WTC11 (cell line): Measurements from ENCODE around the gene CRB2. TPM values are rescaled to one million over a fixed set of nuclear protein-coding genes. Genes with fewer than 3 reads are reported as not detected.

Source experiments
- ATAC-seq: fragments of 200-7000 bp; cut with Tn5 transposase; 2 replicates; pipeline ENCODE4 v1.10.0; 2021; ENCODE audit warnings: mild to moderate bottlenecking, moderate library complexity
- CTCF ChIA-PET: fragments of 300-600 bp; sonication (Branson Sonifier 250); formaldehyde crosslinking; loops from one replicate; lab custom pipeline; 2021; ENCODE audit warnings: antibody characterized with exemption; lab: Charles Lee
- POLR2A ChIA-PET: fragments of 350-600 bp; sonication (Branson Sonifier 250); formaldehyde crosslinking; loops from one replicate; lab custom pipeline; 2021; ENCODE audit warnings: antibody characterized with exemption; lab: Charles Lee
- DNase-seq: peaks from one replicate; pipeline ENCODE4 v3.0.0; 2021; ENCODE audit warnings: low spot score
- H3K27ac Mint-ChIP-seq: 2 replicates; pipeline ENCODE4 v1.8.0; 2021; ENCODE audit warnings: mixed read lengths
- H3K27me3 Mint-ChIP-seq: 2 replicates; pipeline ENCODE4 v1.8.0; 2021; ENCODE audit warnings: low read depth, mild to moderate bottlenecking, moderate library complexity, mixed read lengths
- H3K36me3 Mint-ChIP-seq: 2 replicates; pipeline ENCODE4 v1.8.0; 2021; ENCODE audit warnings: mixed read lengths
- H3K4me1 Mint-ChIP-seq: 2 replicates; pipeline ENCODE4 v1.8.0; 2022; ENCODE audit warnings: mixed read lengths
- H3K4me3 Mint-ChIP-seq: 2 replicates; pipeline ENCODE4 v1.8.0; 2021; ENCODE audit warnings: mild to moderate bottlenecking, moderate library complexity, mixed read lengths
- H3K9me3 Mint-ChIP-seq: 2 replicates; pipeline ENCODE4 v1.8.0; 2021; ENCODE audit warnings: mixed read lengths
- AFF4 ChIP-seq: sonication (generic); formaldehyde crosslinking; IDR thresholded peaks from 2 replicates; pipeline ENCODE4 v1.8.1; 2023; ENCODE audit warnings: mild to moderate bottlenecking, missing genetic modification reagents, borderline replicate concordance
- EMX1 ChIP-seq: fragments of 250-450 bp; sonication (Bioruptor Pico); IDR thresholded peaks from 2 replicates; pipeline ENCODE4 v1.8.0; 2021; ENCODE audit warnings: mild to moderate bottlenecking
- ETV6 ChIP-seq: sonication (generic); formaldehyde crosslinking; IDR thresholded peaks from 2 replicates; pipeline ENCODE4 v1.8.1; 2022; ENCODE audit warnings: mild to moderate bottlenecking, missing genetic modification reagents
- FOXK1 ChIP-seq: sonication (generic); formaldehyde crosslinking; IDR thresholded peaks from 2 replicates; pipeline ENCODE4 v1.8.0; 2022; ENCODE audit warnings: mild to moderate bottlenecking, moderate library complexity, missing genetic modification reagents
- GTF2I ChIP-seq: fragments of 250-450 bp; sonication (Bioruptor Pico); conservative IDR thresholded peaks from 2 replicates; pipeline ENCODE4 v1.4.0; 2021; ENCODE audit warnings: mild to moderate bottlenecking
- JAZF1 ChIP-seq: fragments of 250-450 bp; sonication (Bioruptor Pico); IDR thresholded peaks from 2 replicates; pipeline ENCODE4 v1.9.0; 2021; ENCODE audit warnings: moderate library complexity, mild to moderate bottlenecking, inconsistent platforms
- MLX ChIP-seq: sonication (generic); formaldehyde crosslinking; IDR thresholded peaks from 2 replicates; pipeline ENCODE4 v1.8.1; 2023; ENCODE audit warnings: mild to moderate bottlenecking, missing genetic modification reagents, moderate library complexity
- MXD4 ChIP-seq: fragments of 250-450 bp; sonication (Bioruptor Pico); IDR thresholded peaks from 2 replicates; pipeline ENCODE4 v1.8.0; 2021; ENCODE audit warnings: mild to moderate bottlenecking, moderate library complexity, borderline replicate concordance
- NFYB ChIP-seq: sonication (generic); formaldehyde crosslinking; conservative IDR thresholded peaks from 2 replicates; pipeline ENCODE4 v1.8.0; 2022; ENCODE audit warnings: low read depth, missing genetic modification reagents
- NR1H2 ChIP-seq: sonication (generic); formaldehyde crosslinking; IDR thresholded peaks from 2 replicates; pipeline ENCODE4 v1.9.0; 2021; ENCODE audit warnings: mild to moderate bottlenecking, moderate library complexity, missing genetic modification reagents
- OVOL2 ChIP-seq: fragments of 250-450 bp; sonication (Bioruptor Pico); IDR thresholded peaks from 2 replicates; pipeline ENCODE4 v1.9.0; 2021; ENCODE audit warnings: mild to moderate bottlenecking, borderline replicate concordance
- PRRX2 ChIP-seq: fragments of 250-450 bp; sonication (Bioruptor Pico); IDR thresholded peaks from 2 replicates; pipeline ENCODE4 v1.8.0; 2021; ENCODE audit warnings: mild to moderate bottlenecking
- RELA ChIP-seq: sonication (generic); formaldehyde crosslinking; IDR thresholded peaks from 2 replicates; pipeline ENCODE4 v1.8.1; 2022; ENCODE audit warnings: missing genetic modification reagents, mild to moderate bottlenecking, borderline replicate concordance
- SMAD4 ChIP-seq: sonication (generic); formaldehyde crosslinking; IDR thresholded peaks from 2 replicates; pipeline ENCODE4 v1.8.0; 2022; ENCODE audit warnings: mild to moderate bottlenecking, missing genetic modification reagents
- SOX15 ChIP-seq: fragments of 250-450 bp; sonication (Bioruptor Pico); IDR thresholded peaks from 2 replicates; pipeline ENCODE4 v1.9.0; 2021; ENCODE audit warnings: mild to moderate bottlenecking
- SP1 ChIP-seq: sonication (generic); formaldehyde crosslinking; conservative IDR thresholded peaks from 2 replicates; pipeline ENCODE4 v1.8.1; 2022; ENCODE audit warnings: missing genetic modification reagents
- TCF7 ChIP-seq: sonication (generic); formaldehyde crosslinking; IDR thresholded peaks from 2 replicates; pipeline ENCODE4 v1.8.0; 2022; ENCODE audit warnings: mild to moderate bottlenecking, low read depth, missing genetic modification reagents, moderate library complexity
- USF2 ChIP-seq: sonication (generic); formaldehyde crosslinking; IDR thresholded peaks from 2 replicates; pipeline ENCODE4 v1.8.1; 2023; ENCODE audit warnings: mild to moderate bottlenecking, missing genetic modification reagents, moderate library complexity
- ZNF121 ChIP-seq: sonication (generic); formaldehyde crosslinking; IDR thresholded peaks from 2 replicates; pipeline ENCODE4 v1.8.0; 2023; ENCODE audit warnings: missing genetic modification reagents
- ZNF423 ChIP-seq: fragments of 250-450 bp; sonication (Bioruptor Pico); IDR thresholded peaks from 2 replicates; pipeline ENCODE4 v2.1.2; 2022; ENCODE audit warnings: mild to moderate bottlenecking, moderate library complexity
- total RNA-seq: library from RNA; stranded (reverse); gene quantifications from 3 replicates; pipeline ENCODE4 v1.2.3, GENCODE V29; 2021
- TF ChIP-seq, protein P1 (sequence below): sonication (generic); formaldehyde crosslinking; IDR thresholded peaks from 2 replicates; pipeline ENCODE4 v1.8.1; 2022; ENCODE audit warnings: low read depth, mild to moderate bottlenecking, moderate library complexity, missing genetic modification reagents, borderline replicate concordance
- TF ChIP-seq, protein P2 (sequence below): sonication (generic); formaldehyde crosslinking; IDR thresholded peaks from 2 replicates; pipeline ENCODE4 v1.8.0; 2023; ENCODE audit warnings: missing genetic modification reagents, mild to moderate bottlenecking, borderline replicate concordance

CRB2 gene
- total RNA-seq, 1 experiment from 2014 or later, result 3.5 TPM

DNA sequence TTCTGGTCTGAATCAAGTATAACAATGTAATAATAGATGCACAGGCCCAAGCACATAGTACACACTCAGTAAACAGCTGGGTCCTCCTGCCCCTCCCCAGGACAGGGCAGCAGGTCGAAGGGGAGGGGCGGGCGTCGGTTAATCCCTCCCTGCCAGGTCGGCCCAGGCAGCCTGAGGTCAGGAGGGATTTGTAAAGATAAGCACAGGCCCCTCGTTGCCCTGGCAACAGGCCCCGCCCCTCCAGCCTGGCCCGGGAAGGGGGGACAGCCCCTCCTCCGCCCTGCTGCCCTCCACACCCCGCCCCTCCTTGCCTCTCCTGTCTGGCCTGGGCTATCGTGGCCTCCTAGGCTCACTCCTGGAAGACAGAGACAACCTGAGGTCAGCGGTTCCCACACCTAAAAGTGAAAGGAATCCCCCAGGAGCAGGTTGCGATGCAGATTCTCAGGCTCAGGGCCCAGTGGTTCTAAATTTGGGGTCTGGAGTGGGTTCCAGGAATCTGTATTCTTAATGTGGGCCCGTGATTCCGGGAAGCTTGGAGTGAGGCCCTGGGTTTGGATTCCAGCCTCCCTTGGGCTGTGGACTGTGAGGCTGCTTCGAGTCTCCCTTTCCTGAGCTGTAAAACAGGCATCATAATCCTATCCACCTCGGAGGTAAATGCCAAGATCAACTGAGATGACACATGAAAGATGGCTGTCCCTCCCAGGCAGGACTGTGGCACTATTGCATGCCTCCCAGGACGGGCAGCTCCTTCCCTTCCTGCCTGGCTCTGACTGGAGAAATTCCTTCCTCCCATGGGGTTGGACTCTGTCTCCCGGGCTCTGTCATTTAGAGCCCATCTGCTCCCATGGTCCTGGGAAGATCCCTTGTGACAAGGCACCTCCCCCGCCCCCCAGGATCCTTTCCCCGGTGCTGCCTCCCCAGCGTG, 4.4 kb downstream of the CRB2 start:
- Mint-ChIP-seq H3K27me3 (peaks cover 10% of the 10 kb centered on the region), H3K27ac (peak overlapping the region; percentile 3; the same call in 1 of the 2 replicates), H3K4me1 (peaks cover 58% of the 10 kb centered on the region), H3K36me3 (no peaks in the 10 kb centered on the region), H3K9me3 (no peaks in the 10 kb centered on the region), H3K4me3 (0 out of 2 replicates have a peak overlapping the region, but pooled peaks have one; percentile 24)
- DNase-seq (peak; percentile 98), ATAC-seq (peak; percentile 78)
- TF ChIP-seq GTF2I (CRISPR knock-in tag), result 0 out of 2 replicates have a peak, but pooled peaks have one; percentile 49
- peak; percentile 76 for TF ChIP-seq SP1
- peak; percentile 78 for TF ChIP-seq ZNF121 (CRISPR knock-in tag)
- TF ChIP-seq TCF7 (CRISPR knock-in tag), result no peak
- POLR2A ChIA-PET, result no interaction called here
- CTCF ChIA-PET, result interaction anchor here (0.8 to 3.7 kb wide), 6 partner anchors 8 to 680 kb away, joined by 3 to 23 read pairs (median 7); no protein-coding TSS in a partner anchor

- no peaks in the 10 kb centered on the region for H3K36me3 Mint-ChIP-seq
- no peak for TF ChIP-seq NR1H2 (CRISPR knock-in tag)
- TF ChIP-seq USF2 (CRISPR knock-in tag), result no peak
- TF ChIP-seq AFF4 (CRISPR knock-in tag), result no peak
- TF ChIP-seq TCF7 (CRISPR knock-in tag), result no peak
- TF ChIP-seq RELA (CRISPR knock-in tag), result no peak
- TF ChIP-seq NFYB (CRISPR knock-in tag), result no peak
- no peak for TF ChIP-seq FOXK1 (CRISPR knock-in tag)
- TF ChIP-seq ZNF423 (CRISPR knock-in tag), result no peak
- no peak for TF ChIP-seq OVOL2 (CRISPR knock-in tag)
- TF ChIP-seq, protein P1, sequence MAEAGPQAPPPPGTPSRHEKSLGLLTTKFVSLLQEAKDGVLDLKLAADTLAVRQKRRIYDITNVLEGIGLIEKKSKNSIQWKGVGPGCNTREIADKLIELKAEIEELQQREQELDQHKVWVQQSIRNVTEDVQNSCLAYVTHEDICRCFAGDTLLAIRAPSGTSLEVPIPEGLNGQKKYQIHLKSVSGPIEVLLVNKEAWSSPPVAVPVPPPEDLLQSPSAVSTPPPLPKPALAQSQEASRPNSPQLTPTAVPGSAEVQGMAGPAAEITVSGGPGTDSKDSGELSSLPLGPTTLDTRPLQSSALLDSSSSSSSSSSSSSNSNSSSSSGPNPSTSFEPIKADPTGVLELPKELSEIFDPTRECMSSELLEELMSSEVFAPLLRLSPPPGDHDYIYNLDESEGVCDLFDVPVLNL (CRISPR knock-in tag), result no peak
- no peak for TF ChIP-seq JAZF1
- no peak for TF ChIP-seq MXD4 (CRISPR knock-in tag)
- TF ChIP-seq, protein P2, sequence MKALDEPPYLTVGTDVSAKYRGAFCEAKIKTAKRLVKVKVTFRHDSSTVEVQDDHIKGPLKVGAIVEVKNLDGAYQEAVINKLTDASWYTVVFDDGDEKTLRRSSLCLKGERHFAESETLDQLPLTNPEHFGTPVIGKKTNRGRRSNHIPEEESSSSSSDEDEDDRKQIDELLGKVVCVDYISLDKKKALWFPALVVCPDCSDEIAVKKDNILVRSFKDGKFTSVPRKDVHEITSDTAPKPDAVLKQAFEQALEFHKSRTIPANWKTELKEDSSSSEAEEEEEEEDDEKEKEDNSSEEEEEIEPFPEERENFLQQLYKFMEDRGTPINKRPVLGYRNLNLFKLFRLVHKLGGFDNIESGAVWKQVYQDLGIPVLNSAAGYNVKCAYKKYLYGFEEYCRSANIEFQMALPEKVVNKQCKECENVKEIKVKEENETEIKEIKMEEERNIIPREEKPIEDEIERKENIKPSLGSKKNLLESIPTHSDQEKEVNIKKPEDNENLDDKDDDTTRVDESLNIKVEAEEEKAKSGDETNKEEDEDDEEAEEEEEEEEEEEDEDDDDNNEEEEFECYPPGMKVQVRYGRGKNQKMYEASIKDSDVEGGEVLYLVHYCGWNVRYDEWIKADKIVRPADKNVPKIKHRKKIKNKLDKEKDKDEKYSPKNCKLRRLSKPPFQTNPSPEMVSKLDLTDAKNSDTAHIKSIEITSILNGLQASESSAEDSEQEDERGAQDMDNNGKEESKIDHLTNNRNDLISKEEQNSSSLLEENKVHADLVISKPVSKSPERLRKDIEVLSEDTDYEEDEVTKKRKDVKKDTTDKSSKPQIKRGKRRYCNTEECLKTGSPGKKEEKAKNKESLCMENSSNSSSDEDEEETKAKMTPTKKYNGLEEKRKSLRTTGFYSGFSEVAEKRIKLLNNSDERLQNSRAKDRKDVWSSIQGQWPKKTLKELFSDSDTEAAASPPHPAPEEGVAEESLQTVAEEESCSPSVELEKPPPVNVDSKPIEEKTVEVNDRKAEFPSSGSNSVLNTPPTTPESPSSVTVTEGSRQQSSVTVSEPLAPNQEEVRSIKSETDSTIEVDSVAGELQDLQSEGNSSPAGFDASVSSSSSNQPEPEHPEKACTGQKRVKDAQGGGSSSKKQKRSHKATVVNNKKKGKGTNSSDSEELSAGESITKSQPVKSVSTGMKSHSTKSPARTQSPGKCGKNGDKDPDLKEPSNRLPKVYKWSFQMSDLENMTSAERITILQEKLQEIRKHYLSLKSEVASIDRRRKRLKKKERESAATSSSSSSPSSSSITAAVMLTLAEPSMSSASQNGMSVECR (CRISPR knock-in tag), result no peak
- TF ChIP-seq ETV6 (CRISPR knock-in tag), result no peak
- no peak for TF ChIP-seq SMAD4
- TF ChIP-seq MLX (CRISPR knock-in tag), result no peak
- TF ChIP-seq SOX15, result no peak
- no peak for TF ChIP-seq EMX1 (CRISPR knock-in tag)
- TF ChIP-seq PRRX2 (CRISPR knock-in tag), result no peak
- no peaks in the 10 kb centered on the region for H3K9me3 Mint-ChIP-seq
- DNase-seq (no peak), ATAC-seq (no peak)
- no peak overlapping the region for H3K4me3 Mint-ChIP-seq
- ChIA-PET CTCF (interaction anchor here (1.1 to 3.7 kb wide), 7 partner anchors 10 to 38 kb away, joined by 3 to 23 read pairs (median 5); no protein-coding TSS in a partner anchor), POLR2A (no interaction called here)
- H3K4me1 Mint-ChIP-seq, result peaks cover 62% of the 10 kb centered on the region
- H3K27me3 Mint-ChIP-seq, result peaks cover 10% of the 10 kb centered on the region
- no peak overlapping the region for H3K27ac Mint-ChIP-seq
Observed at GRCh38 chr9:123361086-123361730, 5.2 kb downstream of the CRB2 start.
